ENCODE measurements around the gene SERPINB5.

DNA sequence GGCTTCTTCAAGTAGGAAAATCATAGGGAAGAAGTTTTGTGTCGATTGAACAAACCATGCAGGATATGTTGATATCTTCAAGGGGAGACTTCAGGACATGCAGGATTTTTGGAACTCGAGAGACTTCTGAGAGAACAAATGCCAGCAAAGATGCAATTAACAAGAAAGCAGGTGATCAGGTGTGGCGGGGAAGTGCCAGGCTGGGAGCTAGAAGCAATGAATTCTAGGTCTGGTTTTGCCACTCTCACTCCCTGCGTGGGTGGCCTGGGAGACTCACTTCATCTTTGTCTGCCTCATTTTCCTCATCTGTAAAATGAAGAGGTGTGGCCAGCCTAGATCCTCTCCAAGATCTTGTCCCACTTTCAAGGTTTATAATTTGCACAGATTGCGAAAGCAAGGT is 3.1 kb downstream of the SERPINB5 start:
- TF ChIP-seq, protein P1, sequence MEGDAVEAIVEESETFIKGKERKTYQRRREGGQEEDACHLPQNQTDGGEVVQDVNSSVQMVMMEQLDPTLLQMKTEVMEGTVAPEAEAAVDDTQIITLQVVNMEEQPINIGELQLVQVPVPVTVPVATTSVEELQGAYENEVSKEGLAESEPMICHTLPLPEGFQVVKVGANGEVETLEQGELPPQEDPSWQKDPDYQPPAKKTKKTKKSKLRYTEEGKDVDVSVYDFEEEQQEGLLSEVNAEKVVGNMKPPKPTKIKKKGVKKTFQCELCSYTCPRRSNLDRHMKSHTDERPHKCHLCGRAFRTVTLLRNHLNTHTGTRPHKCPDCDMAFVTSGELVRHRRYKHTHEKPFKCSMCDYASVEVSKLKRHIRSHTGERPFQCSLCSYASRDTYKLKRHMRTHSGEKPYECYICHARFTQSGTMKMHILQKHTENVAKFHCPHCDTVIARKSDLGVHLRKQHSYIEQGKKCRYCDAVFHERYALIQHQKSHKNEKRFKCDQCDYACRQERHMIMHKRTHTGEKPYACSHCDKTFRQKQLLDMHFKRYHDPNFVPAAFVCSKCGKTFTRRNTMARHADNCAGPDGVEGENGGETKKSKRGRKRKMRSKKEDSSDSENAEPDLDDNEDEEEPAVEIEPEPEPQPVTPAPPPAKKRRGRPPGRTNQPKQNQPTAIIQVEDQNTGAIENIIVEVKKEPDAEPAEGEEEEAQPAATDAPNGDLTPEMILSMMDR (IDR thresholded peaks at IDR 0.05; ENCODE audit: low read depth, low read length, poor library complexity, severe bottlenecking): no peak
- TF ChIP-seq EZH2phosphoT487 (IDR thresholded peaks at IDR 0.05; ENCODE audit: borderline replicate concordance, low read length): no peak

All from DOHH2 (cell line).